ENCODE data around the gene FHDC1.

FHDC1 gene

DNA sequence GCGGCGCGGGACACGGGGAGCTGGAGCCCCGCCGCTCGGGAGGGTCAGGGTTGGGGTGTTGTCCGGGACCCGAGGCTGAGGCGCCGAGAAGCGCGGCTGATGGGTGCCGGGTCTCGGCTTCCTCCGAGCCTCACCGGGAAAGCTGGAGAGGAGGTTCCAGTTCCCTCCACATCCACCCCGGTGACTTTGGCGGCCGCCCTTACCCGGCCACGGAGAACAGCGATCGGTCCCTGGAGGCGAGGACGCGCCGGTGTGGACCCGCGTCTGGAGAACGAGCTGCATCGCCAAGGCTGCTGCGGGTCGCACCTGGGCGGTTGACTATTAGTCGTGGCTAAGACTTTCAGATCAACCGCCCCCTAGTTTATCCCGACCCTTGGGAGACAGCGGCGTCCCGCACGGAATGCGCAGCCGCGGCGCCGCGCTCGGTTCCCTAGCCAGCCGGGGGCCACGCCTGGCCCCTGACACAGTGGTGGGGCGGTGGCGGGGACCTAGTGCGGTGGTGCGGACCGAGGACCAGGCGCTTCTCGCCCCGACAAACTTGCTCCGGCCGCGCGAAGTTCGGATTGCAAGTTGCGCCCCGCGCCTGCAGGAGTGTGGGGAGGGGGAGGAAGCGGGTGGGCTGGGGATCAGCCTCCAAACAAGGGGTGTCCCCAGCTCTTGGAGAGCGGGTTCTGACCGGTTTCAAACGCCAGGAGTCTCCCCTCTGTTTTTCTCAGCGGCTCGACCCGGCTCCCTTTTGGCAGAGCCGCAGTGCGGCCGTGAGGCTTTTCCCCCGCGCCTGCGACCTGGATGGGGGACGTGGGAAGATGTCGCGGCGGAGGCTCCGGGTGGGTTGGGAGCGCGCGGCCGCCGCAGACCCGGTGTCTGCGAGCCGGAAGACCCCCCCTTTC, 568 bp downstream of the FHDC1 start:
- DNase-seq = no peak

DNA sequence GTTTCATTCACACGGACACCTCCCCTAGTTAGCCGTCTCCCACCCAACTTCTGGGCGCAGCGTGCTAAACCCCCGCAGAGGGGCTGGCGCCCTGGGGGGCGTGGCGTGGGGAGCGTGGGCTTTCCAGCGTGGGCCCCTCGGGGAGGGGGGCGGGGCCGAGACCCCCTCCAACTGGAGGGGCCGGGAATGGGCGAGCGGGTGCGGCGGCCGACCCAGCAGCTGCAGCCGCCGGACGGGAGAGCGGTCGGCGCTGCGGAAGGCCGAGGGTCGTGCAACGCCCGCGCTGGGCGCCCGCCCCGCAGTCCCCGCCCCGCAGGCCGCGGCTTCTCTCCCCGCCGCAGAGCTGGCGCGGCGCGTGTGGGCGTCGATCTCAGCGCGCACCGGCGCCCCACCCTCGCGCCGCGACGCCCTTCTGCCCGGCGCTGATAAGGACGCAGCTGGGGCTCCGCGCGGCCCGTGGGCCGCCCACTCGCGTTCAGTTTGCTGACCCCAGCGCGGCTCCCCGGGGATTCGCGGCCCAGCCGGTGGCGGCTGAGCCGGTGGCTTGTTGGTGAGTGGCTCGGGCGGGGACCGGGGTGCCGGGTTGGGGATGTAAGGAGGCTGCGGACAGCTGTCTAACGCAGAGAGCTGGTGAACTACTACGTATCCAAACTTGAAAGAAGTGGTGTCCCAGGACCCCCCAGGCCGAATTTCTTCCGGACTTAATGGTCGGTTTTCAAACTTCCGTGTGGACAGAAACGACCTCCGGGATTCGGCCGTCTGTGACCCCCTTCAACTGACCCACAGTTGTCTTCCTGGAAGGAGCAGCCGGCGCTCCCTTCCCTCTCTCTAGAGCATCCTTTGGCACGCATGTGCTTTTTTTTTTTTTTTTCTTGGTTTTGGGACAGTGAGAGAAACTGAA, 1.5 kb downstream of the FHDC1 start:
- DNase-seq = no peak

DNA sequence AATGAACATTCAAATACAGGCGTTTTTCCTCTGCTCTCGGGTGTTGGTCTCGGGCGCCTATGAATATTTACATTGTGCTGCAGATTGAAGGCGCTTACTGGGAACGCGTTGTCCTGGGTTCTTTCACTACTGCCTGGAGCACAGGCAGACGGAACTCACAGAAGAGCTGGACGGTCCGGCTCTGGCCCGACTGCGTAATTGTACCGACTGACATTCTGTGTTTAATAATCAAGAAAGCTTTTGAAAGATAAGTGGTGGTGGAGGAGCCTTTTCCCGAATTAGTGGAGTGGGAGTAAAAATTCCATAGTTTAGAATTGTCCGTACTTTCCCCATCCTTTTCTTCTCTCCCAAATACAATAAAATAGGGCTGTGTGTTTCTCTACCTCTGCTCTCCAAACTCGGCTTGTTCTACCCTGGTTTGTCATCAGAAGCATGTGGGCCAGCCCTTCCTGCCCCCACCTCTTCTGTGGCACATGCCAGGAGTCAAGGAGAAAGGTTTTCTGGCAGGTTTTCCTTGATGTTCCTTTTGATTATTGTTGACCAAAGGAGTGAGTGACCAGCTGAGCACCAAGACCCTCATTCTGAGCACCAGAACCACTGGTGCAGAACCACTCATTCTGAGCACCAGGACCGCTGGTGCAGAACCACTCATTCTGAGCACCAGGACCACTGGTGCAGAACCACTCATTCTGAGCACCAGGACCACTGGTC, 2.3 kb downstream of the FHDC1 start:
- DNase-seq = no peak

DNA sequence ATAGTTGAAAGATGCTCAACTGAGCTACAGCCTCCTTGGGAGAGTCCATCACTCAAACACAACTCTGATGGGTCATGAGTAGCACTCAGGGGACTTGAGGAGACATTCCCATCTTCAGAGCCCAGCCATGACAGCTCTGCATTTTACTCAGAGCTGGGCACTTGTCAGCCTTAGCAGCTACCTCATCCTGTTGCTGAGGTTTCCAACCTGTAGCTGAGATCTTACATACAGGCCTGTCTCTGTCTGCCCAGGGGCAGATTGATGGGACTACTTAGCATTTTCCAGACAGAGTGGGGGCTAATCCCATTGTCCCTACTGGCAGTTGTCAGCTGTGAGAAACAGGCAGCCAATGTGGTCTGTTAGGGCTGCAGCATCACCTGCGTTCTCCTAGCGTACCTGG, 3.5 kb downstream of the FHDC1 start:
- no peak for DNase-seq

DNA sequence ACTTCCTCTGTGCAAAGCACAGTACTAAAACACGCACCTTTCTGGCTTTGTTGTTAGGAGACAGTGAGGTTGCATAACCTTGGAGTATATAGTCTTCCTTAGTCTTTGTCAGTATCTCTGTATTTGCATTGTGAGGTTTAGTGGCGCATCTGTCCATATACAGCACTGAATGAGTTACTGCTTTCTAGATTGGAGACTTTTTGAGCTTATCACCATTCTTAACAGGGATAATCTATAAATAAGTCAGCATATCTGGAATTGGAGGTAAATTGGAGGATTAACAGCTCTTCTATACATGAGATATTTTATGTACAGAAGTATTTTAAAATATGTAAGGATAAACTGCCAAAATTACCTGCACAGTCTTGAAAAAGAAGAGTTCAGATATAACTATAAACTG, 4.3 kb downstream of the FHDC1 start:
- no peak for DNase-seq

DNA sequence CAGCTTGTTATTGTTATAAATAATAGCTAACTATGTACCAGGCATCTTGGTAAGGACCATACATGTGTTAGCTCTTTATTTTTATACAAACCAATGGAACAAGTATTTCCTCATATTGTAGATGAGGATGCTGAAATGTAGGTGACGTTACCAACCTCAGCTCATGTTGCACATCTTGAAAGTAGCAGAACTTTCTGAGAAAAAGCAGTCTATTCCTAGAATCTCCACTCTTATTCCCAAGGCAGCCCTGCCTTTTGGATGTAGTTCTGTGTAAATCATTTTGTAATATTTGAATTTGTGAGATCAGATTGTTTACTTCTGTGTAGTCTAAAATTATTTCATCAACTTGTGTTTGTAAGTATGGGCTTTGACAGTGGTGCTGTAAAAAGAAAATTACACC, 5.3 kb downstream of the FHDC1 start:
- no peak for DNase-seq

DNA sequence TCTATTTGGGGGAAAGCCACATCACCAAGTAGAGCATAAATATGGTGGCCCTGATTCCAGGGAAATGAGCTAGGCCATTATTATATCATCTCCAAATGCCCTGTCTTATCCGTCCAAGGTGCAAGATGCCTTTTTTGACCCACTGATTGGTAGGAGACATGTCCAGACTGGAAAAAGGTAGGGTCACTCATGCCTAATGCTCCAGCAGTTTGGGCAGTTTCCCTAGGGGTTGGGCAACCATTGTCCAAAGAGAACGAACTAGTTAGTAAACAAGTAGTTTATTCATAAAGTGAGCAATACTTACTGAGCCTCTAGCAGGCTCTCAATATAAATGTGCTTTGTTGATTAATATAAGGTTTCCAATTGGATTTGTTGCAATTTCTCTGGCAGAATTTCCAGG, 6.2 kb downstream of the FHDC1 start:
- DNase-seq = no peak

DNA sequence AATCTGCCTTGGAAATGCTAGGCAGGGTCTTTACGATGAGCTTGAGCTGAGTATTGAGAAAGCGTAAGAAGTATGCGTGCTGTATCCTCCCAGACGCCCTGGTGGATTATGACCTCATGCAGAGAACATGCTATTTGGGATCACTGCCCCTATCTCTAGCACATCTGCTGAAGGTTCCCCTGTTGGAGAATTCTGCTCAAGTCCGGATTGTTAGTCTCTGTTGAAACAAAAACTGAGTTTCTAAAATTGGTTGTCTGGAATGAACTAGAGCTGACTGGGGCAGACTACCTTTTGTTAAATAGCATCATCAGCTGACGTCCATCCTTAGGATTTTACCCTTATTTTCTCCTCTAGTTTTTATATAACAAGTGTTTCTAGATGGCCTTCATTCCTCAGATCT, 7.5 kb downstream of the FHDC1 start:
- DNase-seq = no peak

DNA sequence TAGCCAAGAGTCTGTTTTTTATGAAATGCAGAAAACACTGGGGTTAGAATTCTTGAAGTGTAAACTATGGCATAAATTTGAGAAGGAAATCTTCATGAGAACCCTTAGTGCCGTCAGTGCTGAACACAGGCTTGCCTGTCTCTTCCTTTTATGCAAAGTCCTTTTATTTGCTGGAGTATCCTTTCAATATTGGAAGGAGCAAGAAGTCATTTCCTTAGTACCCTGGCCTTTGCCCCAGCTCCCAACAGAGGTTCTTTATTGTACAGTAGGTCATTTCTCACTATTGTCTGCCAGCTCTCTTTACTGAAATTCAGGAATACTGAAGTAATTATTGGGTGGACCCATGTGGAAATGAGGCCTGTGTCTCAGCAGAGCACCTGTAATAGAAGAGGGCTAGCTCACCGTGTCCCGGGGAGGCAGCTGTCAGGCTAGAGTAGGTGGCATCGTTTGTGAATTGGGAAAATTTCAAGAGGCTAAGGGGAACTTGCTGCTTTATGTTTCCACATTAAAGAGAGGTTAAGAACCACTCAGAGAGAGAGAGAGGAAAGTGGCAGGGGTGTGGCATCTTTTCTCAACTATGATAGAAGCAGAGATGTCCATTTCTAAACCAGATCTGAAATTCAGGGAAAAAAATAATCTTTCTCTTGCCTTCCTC, 8.7 kb downstream of the FHDC1 start:
- no peak for DNase-seq

DNA sequence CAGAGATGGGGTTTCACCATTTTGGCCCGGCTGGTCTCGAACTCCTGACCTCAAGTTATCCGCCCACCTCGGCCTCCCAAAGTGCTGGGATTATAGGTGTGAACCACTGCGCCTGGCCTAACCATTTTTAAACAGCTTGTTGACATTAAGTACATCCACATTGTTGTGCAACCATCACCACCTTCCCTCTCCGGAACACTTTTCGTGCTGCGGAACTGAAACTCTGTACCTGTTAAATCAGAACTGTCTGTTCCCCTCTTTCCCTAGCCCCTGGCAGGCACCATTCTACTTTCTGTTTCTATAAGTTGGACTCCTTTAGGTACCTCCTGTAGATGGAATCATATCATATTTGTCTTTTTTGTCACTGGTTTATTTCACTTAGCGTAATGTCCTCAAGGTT, 9.5 kb downstream of the FHDC1 start:
- no peak for DNase-seq

DNA sequence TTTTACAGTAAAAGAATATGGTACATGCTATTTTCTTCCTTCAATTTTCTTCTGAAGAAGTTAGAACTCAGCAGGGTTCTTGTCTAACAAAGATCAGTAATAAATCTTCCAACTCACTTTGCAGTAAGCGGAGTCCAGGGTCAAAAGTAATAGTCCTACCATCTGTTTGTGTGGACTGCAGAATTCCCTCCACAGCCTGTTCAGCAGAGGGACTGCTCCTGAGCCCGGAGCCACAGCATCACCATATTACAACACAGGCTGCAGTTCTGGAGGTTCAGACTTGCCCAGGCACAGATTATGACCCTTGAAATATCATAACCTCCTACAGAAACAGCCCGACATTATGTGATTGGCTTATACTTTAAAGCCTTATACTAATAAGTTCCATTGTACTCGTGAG, 10.3 kb downstream of the FHDC1 start:
- no peak for DNase-seq

DNA sequence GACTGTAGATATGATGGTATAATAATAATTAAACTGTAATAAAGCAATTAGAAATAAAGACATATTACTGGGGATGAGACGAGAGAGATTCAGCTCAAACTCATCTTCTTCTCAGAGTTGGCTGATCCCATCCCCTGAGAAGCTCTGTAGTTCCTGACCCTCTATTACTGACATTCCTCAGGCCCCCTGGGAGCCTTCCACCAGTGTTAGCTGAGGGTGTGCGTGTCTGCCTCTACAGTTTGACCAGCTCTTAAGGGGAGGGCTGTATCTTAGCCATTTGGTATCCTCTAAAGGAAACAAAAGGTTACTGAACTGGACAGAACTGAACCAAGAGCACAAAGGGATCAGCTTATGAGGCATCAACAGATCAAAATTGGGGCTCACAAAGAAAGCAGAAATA, 11.2 kb downstream of the FHDC1 start:
- DNase-seq = no peak

DNA sequence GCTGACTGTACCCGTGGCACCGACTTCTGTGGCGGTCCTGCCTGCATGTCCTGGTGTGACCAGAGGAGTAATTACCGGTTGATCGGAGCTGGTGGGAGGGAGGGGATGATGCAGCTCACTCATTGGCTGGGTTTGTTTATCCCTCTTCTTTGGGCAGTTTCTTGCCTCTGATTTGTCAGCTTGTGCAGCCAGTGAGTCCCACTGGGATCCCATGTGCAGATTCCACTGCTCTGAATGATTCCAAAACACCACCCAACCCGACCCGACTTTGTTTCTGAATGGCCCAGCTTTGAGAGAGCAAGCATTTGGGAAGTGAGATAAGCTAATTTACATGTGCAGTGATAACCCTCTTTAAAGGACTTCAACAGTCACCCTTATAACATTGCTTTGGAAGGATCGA, 13.8 kb downstream of the FHDC1 start:
- DNase-seq = no peak

DNA sequence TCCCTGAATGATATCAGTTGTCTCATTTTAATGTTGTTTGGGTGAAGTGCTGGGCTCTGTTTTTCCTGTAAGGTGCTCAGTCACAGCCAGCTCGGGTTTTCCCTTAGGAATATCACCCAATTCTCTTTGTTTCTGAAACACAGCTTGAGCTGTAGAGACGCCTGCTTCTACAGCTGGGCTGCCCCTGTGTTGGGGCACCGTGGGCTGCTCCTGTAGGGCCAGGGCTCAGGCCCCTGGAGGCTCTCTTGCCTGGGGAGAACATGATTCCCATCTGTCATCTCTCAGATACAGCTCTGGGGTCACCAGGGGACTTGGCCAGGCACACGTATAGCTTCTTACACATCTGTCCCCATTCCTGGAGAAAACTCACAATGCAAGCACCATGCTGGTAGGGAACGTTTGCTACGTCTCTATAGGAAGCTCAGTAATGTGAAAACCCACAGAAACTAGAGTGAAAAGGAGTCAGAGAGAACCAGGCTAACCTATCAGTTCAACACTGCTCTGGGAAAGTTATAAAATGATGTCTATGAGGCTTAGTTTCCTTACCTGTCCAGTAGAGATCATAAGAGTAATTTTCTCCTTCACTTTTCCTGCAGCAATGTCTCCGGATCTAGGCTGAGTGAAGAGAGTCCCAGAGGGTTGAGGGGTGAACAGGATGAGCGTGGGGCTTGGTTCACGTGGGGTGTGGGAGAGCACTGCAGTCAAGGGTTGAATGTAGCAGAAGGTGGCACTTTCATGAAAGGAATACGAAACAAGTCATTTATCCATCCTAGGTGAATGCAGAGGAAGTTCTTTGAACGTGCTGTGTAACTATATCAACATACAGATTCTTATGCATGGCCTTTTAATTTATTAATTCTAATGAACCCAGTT, 14.5 kb downstream of the FHDC1 start:
- no peak for DNase-seq

DNA sequence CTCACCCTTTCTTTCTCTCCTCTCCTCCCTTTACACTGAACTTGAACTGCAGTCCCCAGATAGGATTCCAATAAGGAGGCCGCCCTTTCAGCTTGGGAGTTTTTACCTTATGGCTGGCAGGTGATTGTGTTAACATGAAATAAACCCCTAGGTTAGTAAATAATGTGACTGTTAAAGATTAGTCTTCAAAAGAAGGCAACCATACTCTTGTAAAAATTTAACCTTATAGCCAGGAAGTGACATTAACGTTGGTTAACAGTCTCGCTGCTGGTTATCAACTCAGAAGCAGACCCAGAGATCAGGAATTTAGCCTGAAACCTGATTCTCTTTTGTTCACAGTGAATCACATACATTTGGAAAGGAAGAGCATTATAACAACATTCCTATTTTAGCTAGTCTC, 15.2 kb downstream of the FHDC1 start:
- no peak for DNase-seq

DNA sequence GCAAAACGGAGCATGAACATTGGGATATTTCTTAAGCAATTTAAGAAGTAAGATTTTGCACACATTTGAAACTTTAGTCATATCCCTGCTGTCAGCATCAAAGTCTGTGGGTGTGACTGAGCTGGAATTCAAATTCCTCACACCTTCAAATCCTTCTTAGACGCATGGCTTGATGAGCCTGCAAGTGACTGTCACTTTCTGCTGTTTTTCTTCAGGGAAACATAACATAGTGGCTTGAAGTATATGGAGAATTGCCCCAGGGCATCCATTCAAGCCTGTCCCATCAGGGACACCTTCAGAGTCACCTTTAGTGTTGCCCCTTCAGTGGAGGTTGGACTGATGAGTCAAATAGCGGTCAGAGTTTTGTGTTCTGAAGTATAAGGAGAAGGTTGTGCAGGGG, 17.4 kb downstream of the FHDC1 start:
- DNase-seq = no peak

DNA sequence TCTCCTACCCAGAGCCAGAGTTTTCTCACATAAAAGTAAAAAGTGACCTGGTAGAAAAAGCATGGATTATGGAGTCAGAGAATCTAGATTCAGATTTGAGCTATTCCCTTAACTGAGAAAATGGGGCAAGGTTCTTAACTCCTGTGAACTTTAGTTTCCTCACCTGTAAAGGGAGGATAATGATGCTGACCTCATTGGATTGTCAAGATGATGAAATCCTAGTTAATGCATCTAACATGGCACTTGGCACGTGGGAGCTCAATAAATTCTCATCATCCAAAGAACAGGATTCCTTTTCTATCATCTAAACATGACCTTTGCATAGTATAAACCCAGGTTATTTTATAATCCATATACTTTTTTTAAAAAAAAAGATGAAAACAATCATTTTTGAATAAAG, 18.6 kb downstream of the FHDC1 start:
- no peak for DNase-seq

DNA sequence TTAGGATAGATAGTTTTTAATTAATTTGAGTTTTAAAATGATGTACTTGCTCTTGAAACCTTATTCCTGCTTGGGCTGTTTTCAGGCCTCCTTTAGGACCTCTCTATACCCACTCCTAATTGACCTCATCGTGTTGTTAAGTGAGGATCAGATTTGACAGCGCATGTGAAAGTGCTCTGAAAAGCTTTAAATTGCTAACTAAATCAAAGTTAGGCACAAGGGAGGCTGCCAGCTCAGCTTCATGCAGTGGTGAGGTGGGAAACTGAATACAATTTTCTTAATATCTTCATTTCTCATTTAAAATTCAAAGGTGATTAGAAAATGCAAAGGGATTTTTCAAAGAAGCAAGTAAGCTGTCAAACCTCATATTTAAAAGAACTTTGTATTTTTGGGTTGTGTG, 20.0 kb downstream of the FHDC1 start:
- DNase-seq = no peak

DNA sequence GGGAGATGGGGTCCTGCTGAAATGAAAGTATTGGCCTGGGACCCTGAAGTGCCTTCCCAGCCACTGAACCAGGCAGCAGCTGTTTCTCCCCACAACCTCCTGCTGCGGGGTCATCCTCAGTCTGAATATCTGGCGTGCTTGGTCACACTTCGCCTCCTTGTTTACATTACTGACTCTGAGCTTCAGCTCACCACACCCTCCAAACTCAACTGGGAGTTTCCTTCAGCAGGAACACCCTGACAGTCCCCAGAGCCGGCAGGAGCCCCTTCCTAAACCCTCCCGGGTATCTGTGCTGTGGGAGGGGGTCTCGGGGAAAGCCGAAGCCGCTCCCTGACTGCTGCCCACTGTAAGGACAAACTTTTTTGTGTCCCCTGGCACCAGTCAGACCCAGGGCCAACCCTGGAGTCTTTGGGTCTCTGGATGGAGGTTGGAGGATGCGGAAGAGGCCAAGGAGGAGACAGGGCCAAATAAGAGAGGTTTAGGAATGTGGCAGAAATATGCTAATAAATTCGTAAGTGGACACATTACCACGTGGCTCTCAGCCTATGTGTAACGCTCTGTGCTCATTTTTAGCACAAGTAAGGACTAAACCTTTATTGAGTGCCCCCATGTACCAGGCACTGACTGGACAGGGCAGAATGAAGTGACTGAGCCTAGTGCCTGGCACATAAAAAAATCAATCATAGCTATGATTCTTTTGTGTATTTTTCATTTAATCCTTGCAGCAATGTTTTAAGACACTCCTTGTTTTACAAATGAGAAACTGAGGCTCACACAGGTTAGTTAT, 20.7 kb downstream of the FHDC1 start:
- no peak for DNase-seq

DNA sequence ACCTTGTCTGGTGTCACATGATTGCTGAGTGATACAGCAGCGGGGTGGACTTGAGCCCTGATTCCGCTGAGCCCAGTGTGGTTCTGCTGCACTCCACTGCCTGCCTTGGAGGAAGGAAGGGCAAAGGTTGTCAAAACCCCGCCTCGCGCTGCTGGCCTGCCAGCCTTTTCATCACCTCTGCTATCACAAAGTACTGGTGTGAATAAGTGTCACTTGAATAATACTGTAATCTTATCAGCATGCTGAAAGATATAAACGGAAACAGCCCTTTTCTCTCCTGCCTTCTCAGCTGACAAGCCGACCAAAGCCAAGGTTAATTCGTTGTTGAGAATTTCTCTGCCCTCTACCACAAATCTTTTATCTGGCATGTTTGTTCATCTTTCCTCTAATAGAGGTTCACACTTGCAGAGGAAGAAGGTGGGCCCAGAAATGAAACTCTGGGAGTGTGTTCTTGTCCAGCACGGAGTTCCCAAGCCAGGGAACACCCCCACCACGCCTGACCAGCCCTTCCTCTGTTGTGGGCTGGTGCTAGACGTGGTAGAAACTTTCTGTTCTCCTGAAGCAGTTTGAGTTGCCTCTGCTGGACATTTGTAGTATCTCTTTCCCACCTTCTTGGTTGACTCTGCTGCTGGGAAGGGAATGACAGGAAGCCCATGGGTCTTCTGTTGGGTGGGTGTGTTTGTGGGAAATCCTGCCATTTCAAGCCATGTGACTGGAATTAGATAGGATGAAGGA, 21.5 kb downstream of the FHDC1 start:
- DNase-seq = no peak
